PFSK-1 (cell line): ENCODE data around the gene CYRIA.

Source experiments
- FOXP2 ChIP-seq: optimal IDR thresholded peaks from 2 replicates; pipeline ENCODE3; 2011; ENCODE audit warnings: borderline replicate concordance, control low read depth, inconsistent platforms; ENCODE audit not compliant: insufficient read depth; ENCODE audit errors: extremely low read length, extremely low read depth
- POLR2AphosphoS5 ChIP-seq: IDR thresholded peaks from 2 replicates; pipeline ENCODE4 v1.6.1; 2012; ENCODE audit warnings: low read depth, mild to moderate bottlenecking, control low read depth, low read length, moderate library complexity
- SIN3A ChIP-seq: IDR thresholded peaks from 2 replicates; pipeline ENCODE4 v1.6.1; 2012; ENCODE audit warnings: mild to moderate bottlenecking, low read length, moderate library complexity, borderline replicate concordance; ENCODE audit not compliant: insufficient read depth
- TAF1 ChIP-seq: IDR thresholded peaks from 2 replicates; pipeline ENCODE4 v1.6.1; 2012; ENCODE audit warnings: low read length, control low read depth, borderline replicate concordance; ENCODE audit not compliant: insufficient read depth
- TF ChIP-seq, protein P1 (sequence below), 2 experiments: IDR thresholded peaks; 2 replicates each; pipeline versions ENCODE4 v1.6.1 to v1.8.0; 2011 to 2012; ENCODE audit warnings: low read depth in 2 of 2, low read length in 2 of 2, control low read depth in 1 of 2, inconsistent platforms in 1 of 2, mild to moderate bottlenecking in 1 of 2, moderate library complexity in 1 of 2; ENCODE audit not compliant: insufficient read depth in 1 of 2

The CYRIA gene

DNA sequence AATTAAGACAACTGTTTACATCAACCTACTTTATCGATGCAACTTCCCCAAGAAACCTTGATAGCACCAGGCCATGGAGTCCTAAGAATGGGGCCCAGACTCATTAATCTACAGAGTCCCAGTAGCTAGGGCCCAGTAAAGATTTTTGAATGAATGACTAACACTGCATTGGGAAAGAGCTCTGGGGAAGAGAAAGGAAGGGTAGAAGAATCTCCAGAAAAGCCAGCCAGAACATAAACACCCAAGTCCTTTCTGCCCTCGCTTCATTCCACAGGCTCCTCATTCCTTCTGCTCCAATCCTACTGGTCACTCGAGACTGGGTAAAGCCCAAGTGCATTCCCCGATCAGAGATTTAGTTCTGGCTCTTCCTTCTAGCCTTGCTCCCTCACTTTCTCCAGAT, 44.3 kb downstream of the CYRIA start:
- TF ChIP-seq POLR2AphosphoS5: no peak
- TF ChIP-seq, protein P1, sequence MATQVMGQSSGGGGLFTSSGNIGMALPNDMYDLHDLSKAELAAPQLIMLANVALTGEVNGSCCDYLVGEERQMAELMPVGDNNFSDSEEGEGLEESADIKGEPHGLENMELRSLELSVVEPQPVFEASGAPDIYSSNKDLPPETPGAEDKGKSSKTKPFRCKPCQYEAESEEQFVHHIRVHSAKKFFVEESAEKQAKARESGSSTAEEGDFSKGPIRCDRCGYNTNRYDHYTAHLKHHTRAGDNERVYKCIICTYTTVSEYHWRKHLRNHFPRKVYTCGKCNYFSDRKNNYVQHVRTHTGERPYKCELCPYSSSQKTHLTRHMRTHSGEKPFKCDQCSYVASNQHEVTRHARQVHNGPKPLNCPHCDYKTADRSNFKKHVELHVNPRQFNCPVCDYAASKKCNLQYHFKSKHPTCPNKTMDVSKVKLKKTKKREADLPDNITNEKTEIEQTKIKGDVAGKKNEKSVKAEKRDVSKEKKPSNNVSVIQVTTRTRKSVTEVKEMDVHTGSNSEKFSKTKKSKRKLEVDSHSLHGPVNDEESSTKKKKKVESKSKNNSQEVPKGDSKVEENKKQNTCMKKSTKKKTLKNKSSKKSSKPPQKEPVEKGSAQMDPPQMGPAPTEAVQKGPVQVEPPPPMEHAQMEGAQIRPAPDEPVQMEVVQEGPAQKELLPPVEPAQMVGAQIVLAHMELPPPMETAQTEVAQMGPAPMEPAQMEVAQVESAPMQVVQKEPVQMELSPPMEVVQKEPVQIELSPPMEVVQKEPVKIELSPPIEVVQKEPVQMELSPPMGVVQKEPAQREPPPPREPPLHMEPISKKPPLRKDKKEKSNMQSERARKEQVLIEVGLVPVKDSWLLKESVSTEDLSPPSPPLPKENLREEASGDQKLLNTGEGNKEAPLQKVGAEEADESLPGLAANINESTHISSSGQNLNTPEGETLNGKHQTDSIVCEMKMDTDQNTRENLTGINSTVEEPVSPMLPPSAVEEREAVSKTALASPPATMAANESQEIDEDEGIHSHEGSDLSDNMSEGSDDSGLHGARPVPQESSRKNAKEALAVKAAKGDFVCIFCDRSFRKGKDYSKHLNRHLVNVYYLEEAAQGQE (IDR thresholded peaks at IDR 0.05; ENCODE audit: insufficient read depth in 1 of 2, low read depth in 2 of 2, low read length in 2 of 2): no peak
- no peak for TF ChIP-seq TAF1
- no peak for TF ChIP-seq SIN3A
- TF ChIP-seq FOXP2: no peak

DNA sequence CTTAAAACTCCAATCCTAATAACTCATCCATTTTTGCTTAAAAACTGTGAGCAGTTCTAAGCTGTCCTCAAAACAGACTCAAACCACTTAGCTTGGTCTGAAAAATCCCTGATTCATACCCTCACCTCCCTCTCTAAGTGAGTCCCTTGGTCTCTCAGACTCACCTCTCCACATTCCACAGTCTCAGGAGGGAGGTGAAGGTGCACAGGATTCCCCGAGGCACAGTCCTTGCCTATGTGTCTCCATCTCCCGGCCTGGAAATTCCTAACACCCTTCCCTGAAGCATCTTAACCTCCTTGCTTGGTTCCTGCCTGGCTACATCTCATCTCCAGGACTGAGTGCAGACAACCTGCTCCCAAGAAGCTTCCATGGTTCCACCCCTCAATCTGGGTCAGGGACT, 45.0 kb downstream of the CYRIA start:
- TF ChIP-seq TAF1 (no peak), POLR2AphosphoS5 (no peak), FOXP2 (no peak), SIN3A (no peak)
- TF ChIP-seq, protein P1 (IDR thresholded peaks at IDR 0.05; ENCODE audit: insufficient read depth in 1 of 2, low read depth in 2 of 2, low read length in 2 of 2): no peak

DNA sequence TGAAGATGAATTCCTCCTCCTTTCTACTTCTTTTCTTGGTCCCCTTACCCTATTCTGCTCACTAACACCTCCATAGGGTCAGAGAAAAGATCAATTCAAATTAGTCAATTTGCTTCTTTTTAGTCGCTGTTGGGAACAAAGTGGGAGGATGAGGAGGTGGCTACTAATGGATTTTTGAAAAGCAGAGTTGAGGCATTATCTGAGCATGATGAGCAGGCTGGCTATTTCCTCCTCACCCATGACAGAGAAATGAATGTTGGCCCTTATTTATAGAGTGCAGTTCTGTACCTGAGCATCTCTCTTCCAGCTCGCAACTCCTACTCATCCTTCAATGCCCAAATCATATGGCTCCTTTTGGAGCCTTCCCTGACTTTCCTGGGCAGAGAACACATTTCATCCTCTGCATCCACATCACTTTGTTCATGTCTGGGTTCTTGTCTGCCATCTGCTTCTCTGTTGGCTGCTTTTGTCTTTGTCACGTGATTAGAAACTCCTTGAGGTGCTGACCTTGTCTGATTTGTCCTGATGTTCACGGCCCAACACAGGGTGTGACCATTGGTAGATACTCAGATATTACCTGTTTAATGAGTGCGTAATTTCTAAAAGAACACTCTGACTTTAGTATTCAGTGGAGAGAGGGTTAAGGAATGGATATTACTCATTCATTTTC, 45.9 kb downstream of the CYRIA start:
- TF ChIP-seq SIN3A (no peak), FOXP2 (no peak), TAF1 (no peak), POLR2AphosphoS5 (no peak)
- TF ChIP-seq, protein P1 (IDR thresholded peaks at IDR 0.05; ENCODE audit: insufficient read depth in 1 of 2, low read depth in 2 of 2, low read length in 2 of 2): no peak

DNA sequence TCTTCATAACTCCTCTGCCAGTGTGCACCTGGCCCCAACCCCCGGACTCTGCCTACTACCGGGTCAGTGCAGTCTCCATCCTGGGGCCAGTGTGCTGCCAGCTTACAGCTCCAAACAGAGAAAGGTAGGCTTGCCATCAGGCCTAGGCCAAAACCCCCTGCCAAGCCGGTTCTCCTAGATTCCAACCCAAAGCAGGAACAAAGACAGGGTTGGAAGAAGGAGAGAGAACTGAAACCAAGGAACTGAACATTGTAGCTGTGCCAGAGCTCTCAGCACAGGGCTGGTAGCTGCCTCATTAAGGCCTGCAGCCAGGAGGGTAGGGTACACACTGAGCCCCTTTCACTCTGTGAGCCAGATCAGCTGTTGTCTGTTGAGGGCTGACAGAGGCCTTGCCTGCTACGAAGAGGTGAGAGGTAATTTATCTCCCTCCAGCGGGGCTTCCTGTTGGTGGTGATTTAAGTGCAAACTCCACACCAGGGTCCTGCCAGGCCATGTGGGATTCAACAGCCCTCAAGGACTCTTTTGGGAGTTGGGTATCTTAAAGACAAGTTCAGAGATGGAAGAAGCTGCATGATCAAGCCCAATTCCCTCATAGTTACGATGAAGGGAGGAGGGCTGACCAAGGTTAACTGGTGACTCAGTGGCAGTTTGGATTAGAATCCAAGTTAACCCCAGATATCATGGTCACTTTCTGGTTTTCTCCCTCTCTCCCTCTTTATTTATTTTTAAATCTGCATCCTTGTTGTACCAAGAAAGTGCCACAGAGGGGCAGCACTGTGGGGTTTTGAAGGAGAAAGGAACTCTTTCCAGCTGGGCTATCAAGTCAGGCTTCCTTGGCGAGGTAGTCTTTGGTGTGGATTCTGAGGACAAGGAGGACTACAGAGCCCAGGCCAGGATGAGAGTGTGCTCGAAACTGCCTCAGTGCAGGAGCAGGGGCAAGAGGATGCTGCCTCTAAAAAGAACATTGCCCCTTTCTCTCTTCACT, 48.1 kb downstream of the CYRIA start:
- no peak for TF ChIP-seq POLR2AphosphoS5
- TF ChIP-seq, protein P1 (IDR thresholded peaks at IDR 0.05; ENCODE audit: insufficient read depth in 1 of 2, low read depth in 2 of 2, low read length in 2 of 2): no peak
- no peak for TF ChIP-seq TAF1
- TF ChIP-seq FOXP2: no peak
- no peak for TF ChIP-seq SIN3A
